GM12873 (cell line): ENCODE data around the gene CFAP45.

Source experiments
- TF ChIP-seq, protein P1 (sequence below): IDR thresholded peaks from 2 replicates; pipeline ENCODE4 v1.5.1; 2012; ENCODE audit warnings: low read depth, mild to moderate bottlenecking, moderate library complexity, low read length, control low read depth; ENCODE audit not compliant: insufficient read depth; ENCODE audit errors: missing control alignments

Gene CFAP45

GRCh38 chr1:159915571-159916241 is 15.7 kb upstream of the CFAP45 start:
- TF ChIP-seq, protein P1, sequence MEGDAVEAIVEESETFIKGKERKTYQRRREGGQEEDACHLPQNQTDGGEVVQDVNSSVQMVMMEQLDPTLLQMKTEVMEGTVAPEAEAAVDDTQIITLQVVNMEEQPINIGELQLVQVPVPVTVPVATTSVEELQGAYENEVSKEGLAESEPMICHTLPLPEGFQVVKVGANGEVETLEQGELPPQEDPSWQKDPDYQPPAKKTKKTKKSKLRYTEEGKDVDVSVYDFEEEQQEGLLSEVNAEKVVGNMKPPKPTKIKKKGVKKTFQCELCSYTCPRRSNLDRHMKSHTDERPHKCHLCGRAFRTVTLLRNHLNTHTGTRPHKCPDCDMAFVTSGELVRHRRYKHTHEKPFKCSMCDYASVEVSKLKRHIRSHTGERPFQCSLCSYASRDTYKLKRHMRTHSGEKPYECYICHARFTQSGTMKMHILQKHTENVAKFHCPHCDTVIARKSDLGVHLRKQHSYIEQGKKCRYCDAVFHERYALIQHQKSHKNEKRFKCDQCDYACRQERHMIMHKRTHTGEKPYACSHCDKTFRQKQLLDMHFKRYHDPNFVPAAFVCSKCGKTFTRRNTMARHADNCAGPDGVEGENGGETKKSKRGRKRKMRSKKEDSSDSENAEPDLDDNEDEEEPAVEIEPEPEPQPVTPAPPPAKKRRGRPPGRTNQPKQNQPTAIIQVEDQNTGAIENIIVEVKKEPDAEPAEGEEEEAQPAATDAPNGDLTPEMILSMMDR = no peak

- TF ChIP-seq, protein P1 = no peak
Observed at GRCh38 chr1:159914252-159915018, 14.5 kb upstream of the CFAP45 start.

- TF ChIP-seq, protein P1 = no peak
Observed at GRCh38 chr1:159913451-159914192, 13.7 kb upstream of the CFAP45 start.

GRCh38 chr1:159911326-159912070 is 11.5 kb upstream of the CFAP45 start:
- TF ChIP-seq, protein P1 = no peak

GRCh38 chr1:159908031-159908940 is 8.3 kb upstream of the CFAP45 start:
- TF ChIP-seq, protein P1 = no peak

GRCh38 chr1:159906960-159907359 is 7.0 kb upstream of the CFAP45 start:
- TF ChIP-seq, protein P1 = no peak
